ENCODE results near the gene INPP4B. TPM values are rescaled to one million over a fixed set of nuclear protein-coding genes. Genes with fewer than 3 reads are reported as not detected.

INPP4B gene
- total RNA-seq, 1 experiment from 2014 or later, result 114 TPM

DNA sequence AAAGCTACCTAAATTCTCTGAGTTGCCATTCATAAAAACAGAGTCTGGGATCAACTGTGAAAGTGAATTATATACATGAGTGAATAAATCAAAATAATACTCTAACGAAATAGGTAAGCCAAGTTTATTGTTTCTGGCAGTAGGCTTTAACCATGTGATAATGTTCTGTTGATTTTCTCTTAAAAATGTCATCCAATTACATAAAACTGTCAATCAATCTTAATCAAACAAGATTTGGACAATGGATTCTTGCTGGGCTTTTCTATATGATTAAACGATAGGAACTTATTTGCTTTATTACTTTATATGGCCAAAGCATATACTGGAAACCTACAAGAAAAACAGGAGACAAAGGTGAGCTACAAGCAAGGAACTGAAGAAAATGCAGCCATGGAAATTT, 148.8 kb downstream of the INPP4B start:
- Mint-ChIP-seq H3K36me3 (ENCODE audit: insufficient read depth, unreplicated experiment) (no peaks in the 10 kb centered on the region), H3K9me3 (ENCODE audit: low read depth, unreplicated experiment) (no peaks in the 10 kb centered on the region), H3K4me3 (ENCODE audit: low read depth, unreplicated experiment) (no peak overlapping the region), H3K4me1 (ENCODE audit: low read depth, unreplicated experiment) (peaks cover 22% of the 10 kb centered on the region), H3K27me3 (ENCODE audit: unreplicated experiment) (no peaks in the 10 kb centered on the region), H3K27ac (ENCODE audit: unreplicated experiment) (no peak overlapping the region)
- TF ChIP-seq, protein P1, sequence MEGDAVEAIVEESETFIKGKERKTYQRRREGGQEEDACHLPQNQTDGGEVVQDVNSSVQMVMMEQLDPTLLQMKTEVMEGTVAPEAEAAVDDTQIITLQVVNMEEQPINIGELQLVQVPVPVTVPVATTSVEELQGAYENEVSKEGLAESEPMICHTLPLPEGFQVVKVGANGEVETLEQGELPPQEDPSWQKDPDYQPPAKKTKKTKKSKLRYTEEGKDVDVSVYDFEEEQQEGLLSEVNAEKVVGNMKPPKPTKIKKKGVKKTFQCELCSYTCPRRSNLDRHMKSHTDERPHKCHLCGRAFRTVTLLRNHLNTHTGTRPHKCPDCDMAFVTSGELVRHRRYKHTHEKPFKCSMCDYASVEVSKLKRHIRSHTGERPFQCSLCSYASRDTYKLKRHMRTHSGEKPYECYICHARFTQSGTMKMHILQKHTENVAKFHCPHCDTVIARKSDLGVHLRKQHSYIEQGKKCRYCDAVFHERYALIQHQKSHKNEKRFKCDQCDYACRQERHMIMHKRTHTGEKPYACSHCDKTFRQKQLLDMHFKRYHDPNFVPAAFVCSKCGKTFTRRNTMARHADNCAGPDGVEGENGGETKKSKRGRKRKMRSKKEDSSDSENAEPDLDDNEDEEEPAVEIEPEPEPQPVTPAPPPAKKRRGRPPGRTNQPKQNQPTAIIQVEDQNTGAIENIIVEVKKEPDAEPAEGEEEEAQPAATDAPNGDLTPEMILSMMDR (IDR thresholded peaks at IDR 0.05; ENCODE audit: unreplicated experiment), result no peak
- no TSS peak for BruUV-seq (replicated peaks)
- intact Hi-C loops (cut with micrococcal nuclease; ENCODE audit: unreplicated experiment), result no loop called here
- DNase-seq, result no peak
- CTCF ChIA-PET, result no interaction called here

DNA sequence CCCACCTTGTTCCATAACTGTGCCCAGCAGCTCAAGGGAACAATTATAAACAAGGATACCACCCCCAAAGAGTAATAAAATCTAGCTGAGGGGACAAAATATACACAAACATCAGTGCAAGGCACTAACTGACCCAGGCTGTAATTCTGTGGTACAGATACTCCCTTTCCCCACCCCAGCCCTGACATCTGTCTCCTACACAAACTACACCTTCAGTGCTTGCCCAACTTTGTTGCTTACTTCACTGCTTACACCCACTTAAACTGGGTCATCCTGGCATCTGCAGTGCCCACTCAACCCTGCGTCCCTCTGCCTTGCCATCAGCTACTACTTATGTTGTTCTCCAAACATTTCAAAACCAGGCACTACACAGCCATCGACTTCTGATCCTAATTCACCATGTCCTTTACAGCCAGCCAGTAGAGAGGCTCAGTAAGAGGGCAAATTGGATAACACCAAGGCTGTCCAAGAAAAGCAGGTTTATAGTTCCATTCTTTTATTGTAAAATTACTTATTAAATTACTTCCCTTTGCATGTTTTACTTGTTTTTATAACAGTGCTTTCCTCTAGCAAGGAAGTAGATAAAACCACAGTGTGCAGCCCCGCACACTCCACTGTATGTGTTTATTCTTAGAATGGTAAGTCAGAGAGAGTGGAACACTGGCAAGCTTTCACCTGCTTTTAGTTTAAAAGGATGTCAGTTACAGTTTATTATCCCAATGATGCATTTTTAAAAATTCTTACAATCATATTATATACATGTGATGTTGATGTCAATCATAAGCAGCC, 149.6 kb downstream of the INPP4B start:
- peaks cover 22% of the 10 kb centered on the region for H3K4me1 Mint-ChIP-seq (ENCODE audit: low read depth, unreplicated experiment)
- no peaks in the 10 kb centered on the region for H3K27me3 Mint-ChIP-seq (ENCODE audit: unreplicated experiment)
- no peak overlapping the region for H3K27ac Mint-ChIP-seq (ENCODE audit: unreplicated experiment)
- no peaks in the 10 kb centered on the region for H3K36me3 Mint-ChIP-seq (ENCODE audit: insufficient read depth, unreplicated experiment)
- H3K4me3 Mint-ChIP-seq (ENCODE audit: low read depth, unreplicated experiment), result no peak overlapping the region
- BruUV-seq (replicated peaks), result no TSS peak
- no peak for DNase-seq
- intact Hi-C loops (cut with micrococcal nuclease; ENCODE audit: unreplicated experiment), result no loop called here
- TF ChIP-seq, protein P1 (IDR thresholded peaks at IDR 0.05; ENCODE audit: unreplicated experiment), result no peak
- H3K9me3 Mint-ChIP-seq (ENCODE audit: low read depth, unreplicated experiment), result no peaks in the 10 kb centered on the region
- CTCF ChIA-PET, result no interaction called here

DNA sequence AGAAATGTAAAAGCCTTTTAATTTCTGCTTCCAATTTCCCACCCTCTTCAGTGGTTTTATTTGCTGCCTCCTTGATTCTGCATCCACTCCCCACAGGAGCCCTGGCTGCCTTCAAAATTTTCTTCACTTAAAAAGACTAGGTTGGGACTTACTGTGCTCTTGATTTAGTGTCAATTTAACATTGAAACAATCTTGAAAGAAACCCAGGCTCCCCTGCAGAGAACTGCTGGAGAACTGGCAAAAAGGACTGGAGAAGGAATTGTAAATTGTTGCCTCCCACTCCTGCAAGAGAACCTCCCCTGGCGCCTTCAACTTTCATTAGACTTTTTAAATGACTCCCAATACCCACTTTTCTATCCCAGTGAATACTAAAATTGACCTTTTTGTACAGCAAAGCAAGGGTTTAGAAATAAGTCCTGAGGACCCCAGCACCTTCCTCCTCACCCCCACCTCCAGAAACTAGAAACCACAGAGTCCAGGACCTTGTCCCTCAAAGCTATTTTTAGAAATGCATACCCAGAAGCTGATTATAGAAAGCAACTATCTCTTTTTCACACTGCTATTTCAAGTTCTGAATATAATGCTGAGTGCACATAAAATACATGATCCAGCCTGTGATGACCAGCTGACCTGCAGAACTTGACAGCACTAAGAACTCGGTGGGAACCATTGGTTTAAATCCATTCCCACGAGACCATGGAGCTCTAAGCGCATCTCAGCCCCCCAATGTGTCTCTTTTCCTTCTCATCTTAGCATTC, 155.5 kb downstream of the INPP4B start:
- H3K4me1 Mint-ChIP-seq (ENCODE audit: low read depth, unreplicated experiment), result peaks cover 15% of the 10 kb centered on the region
- TF ChIP-seq, protein P1 (IDR thresholded peaks at IDR 0.05; ENCODE audit: unreplicated experiment), result no peak
- no peaks in the 10 kb centered on the region for H3K27me3 Mint-ChIP-seq (ENCODE audit: unreplicated experiment)
- H3K27ac Mint-ChIP-seq (ENCODE audit: unreplicated experiment), result no peak overlapping the region
- peaks cover 8% of the 10 kb centered on the region for H3K36me3 Mint-ChIP-seq (ENCODE audit: insufficient read depth, unreplicated experiment)
- no peak overlapping the region for H3K4me3 Mint-ChIP-seq (ENCODE audit: low read depth, unreplicated experiment)
- no peak for DNase-seq
- CTCF ChIA-PET, result interaction anchor here (1.0 kb wide), 1 partner anchor 123 kb away, joined by 3 read pairs; no protein-coding TSS in a partner anchor
- no TSS peak for BruUV-seq (replicated peaks)
- H3K9me3 Mint-ChIP-seq (ENCODE audit: low read depth, unreplicated experiment), result no peaks in the 10 kb centered on the region
- intact Hi-C loops (cut with micrococcal nuclease; ENCODE audit: unreplicated experiment), result no loop called here

DNA sequence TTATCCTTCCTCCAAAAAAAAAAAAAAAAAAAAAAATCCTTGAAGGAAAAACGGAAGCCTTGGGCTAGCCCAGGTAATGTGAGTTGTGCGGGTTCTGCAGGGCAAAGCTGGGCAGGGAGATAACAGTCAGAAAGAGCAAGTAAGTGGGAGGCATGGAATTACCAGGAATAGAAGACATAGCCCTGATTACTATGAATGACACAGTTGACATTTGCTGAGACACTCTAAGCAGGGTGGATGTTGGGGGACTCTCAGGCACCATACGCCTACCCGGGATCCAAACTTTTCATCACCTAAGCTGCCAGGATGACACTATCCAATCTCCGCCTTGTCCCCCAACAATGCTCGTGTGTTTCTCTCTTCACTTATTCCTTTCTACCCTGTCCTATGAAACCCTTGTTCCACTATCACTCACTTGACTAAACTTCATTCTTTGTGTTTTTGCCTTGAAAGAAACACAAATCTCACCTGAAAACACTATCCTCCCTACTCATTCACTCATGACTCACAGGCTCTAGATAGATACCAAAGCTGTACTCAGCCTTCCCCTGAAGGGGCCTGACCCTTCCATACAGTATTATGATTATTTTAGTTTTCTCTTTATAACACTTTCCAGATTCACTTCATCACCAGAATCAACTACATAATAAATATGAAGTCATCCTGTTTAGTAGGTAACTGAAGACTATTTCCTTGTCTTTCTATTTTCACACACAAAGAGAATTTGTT, 158.4 kb downstream of the INPP4B start:
- H3K36me3 Mint-ChIP-seq (ENCODE audit: insufficient read depth, unreplicated experiment), result peaks cover 8% of the 10 kb centered on the region
- H3K9me3 Mint-ChIP-seq (ENCODE audit: low read depth, unreplicated experiment), result no peaks in the 10 kb centered on the region
- TF ChIP-seq, protein P1 (IDR thresholded peaks at IDR 0.05; ENCODE audit: unreplicated experiment), result no peak
- CTCF ChIA-PET, result interaction anchor here (0.6 kb wide), 2 partner anchors 97 to 336 kb away, joined by 3 to 4 read pairs; no protein-coding TSS in a partner anchor
- H3K27me3 Mint-ChIP-seq (ENCODE audit: unreplicated experiment), result no peaks in the 10 kb centered on the region
- intact Hi-C loops (cut with micrococcal nuclease; ENCODE audit: unreplicated experiment), result no loop called here
- no TSS peak for BruUV-seq (replicated peaks)
- H3K4me3 Mint-ChIP-seq (ENCODE audit: low read depth, unreplicated experiment), result no peak overlapping the region
- no peak for DNase-seq
- H3K27ac Mint-ChIP-seq (ENCODE audit: unreplicated experiment), result peak overlapping the region; percentile 5
- H3K4me1 Mint-ChIP-seq (ENCODE audit: low read depth, unreplicated experiment), result peaks cover 22% of the 10 kb centered on the region
